Mucosa of stomach (tissue), 1 donor: Measurements from ENCODE around the gene PPP3CA.

ENCODE experiments used
- H3K27me3 ChIP-seq: one replicate; pipeline ENCODE4 v1.7.0; 2013; ENCODE audit warnings: mild to moderate bottlenecking, low read length; ENCODE audit not compliant: control insufficient read depth, insufficient read depth
- H3K36me3 ChIP-seq: one replicate; pipeline ENCODE4 v1.7.0; 2013; ENCODE audit warnings: low read length; ENCODE audit not compliant: control insufficient read depth, insufficient read depth
- H3K4me1 ChIP-seq: one replicate; pipeline ENCODE4 v1.7.0; 2013; ENCODE audit warnings: mild to moderate bottlenecking, low read length; ENCODE audit not compliant: control insufficient read depth, insufficient read depth
- H3K4me3 ChIP-seq: one replicate; pipeline ENCODE4 v1.7.0; 2013; ENCODE audit warnings: low read length
- H3K9ac ChIP-seq: one replicate; pipeline ENCODE4 v1.7.0; 2013; ENCODE audit warnings: mild to moderate bottlenecking, low read length, moderate library complexity
- H3K9me3 ChIP-seq: one replicate; pipeline ENCODE4 v1.7.0; 2013; ENCODE audit warnings: mild to moderate bottlenecking, low read length, moderate library complexity; ENCODE audit not compliant: control insufficient read depth
- donor health status: Pancreatic carcinoma.

PPP3CA gene

GRCh38 chr4:101264512-101264911, 82.8 kb downstream of the PPP3CA start:
- H3K9ac ChIP-seq = no peak overlapping the region
- no peaks in the 10 kb centered on the region for H3K27me3 ChIP-seq
- no peaks in the 10 kb centered on the region for H3K36me3 ChIP-seq
- H3K4me1 ChIP-seq = peaks cover 16% of the 10 kb centered on the region
- no peak overlapping the region for H3K4me3 ChIP-seq
- H3K9me3 ChIP-seq = no peaks in the 10 kb centered on the region

GRCh38 chr4:101262683-101263082, 84.6 kb downstream of the PPP3CA start:
- Histone ChIP-seq H3K9ac (no peak overlapping the region), H3K4me3 (no peak overlapping the region), H3K9me3 (no peaks in the 10 kb centered on the region), H3K27me3 (no peaks in the 10 kb centered on the region), H3K4me1 (peaks cover 24% of the 10 kb centered on the region), H3K36me3 (no peaks in the 10 kb centered on the region)

GRCh38 chr4:101259876-101260275, 87.5 kb downstream of the PPP3CA start:
- H3K4me1 ChIP-seq = peaks cover 29% of the 10 kb centered on the region
- H3K27me3 ChIP-seq = no peaks in the 10 kb centered on the region

GRCh38 chr4:101258883-101259282, 88.4 kb downstream of the PPP3CA start:
- H3K9me3 ChIP-seq = no peaks in the 10 kb centered on the region
- peaks cover 29% of the 10 kb centered on the region for H3K4me1 ChIP-seq
- H3K36me3 ChIP-seq = no peaks in the 10 kb centered on the region
- H3K27me3 ChIP-seq = no peaks in the 10 kb centered on the region
- H3K4me3 ChIP-seq = no peak overlapping the region
- H3K9ac ChIP-seq = no peak overlapping the region

More at GRCh38 chr4:101259876-101260275, 87.5 kb downstream of the PPP3CA start:
- no peaks in the 10 kb centered on the region for H3K9me3 ChIP-seq
- H3K9ac ChIP-seq = no peak overlapping the region
- H3K4me3 ChIP-seq = no peak overlapping the region
- no peaks in the 10 kb centered on the region for H3K36me3 ChIP-seq

- Histone ChIP-seq H3K36me3 (no peaks in the 10 kb centered on the region), H3K4me1 (peaks cover 27% of the 10 kb centered on the region), H3K4me3 (no peak overlapping the region), H3K9ac (no peak overlapping the region), H3K9me3 (no peaks in the 10 kb centered on the region), H3K27me3 (no peaks in the 10 kb centered on the region)
Measured at GRCh38 chr4:101256222-101256621, 91.1 kb downstream of the PPP3CA start.

GRCh38 chr4:101254776-101255175, 92.5 kb downstream of the PPP3CA start:
- Histone ChIP-seq H3K4me1 (peaks cover 27% of the 10 kb centered on the region), H3K27me3 (no peaks in the 10 kb centered on the region), H3K9ac (no peak overlapping the region), H3K36me3 (no peaks in the 10 kb centered on the region), H3K9me3 (no peaks in the 10 kb centered on the region), H3K4me3 (no peak overlapping the region)

- Histone ChIP-seq H3K9ac (no peak overlapping the region), H3K9me3 (no peaks in the 10 kb centered on the region), H3K4me1 (peaks cover 19% of the 10 kb centered on the region), H3K4me3 (no peak overlapping the region), H3K36me3 (no peaks in the 10 kb centered on the region), H3K27me3 (no peaks in the 10 kb centered on the region)
Measured at GRCh38 chr4:101253121-101253520, 94.2 kb downstream of the PPP3CA start.

GRCh38 chr4:101252721-101253120, 94.6 kb downstream of the PPP3CA start:
- Histone ChIP-seq H3K9me3 (no peaks in the 10 kb centered on the region), H3K9ac (no peak overlapping the region), H3K27me3 (no peaks in the 10 kb centered on the region), H3K4me3 (no peak overlapping the region), H3K36me3 (no peaks in the 10 kb centered on the region), H3K4me1 (peaks cover 18% of the 10 kb centered on the region)

GRCh38 chr4:101251261-101251660, 96.1 kb downstream of the PPP3CA start:
- H3K9ac ChIP-seq = no peak overlapping the region
- H3K27me3 ChIP-seq = no peaks in the 10 kb centered on the region
- H3K4me1 ChIP-seq = peaks cover 14% of the 10 kb centered on the region

GRCh38 chr4:101244349-101244748, 103.0 kb downstream of the PPP3CA start:
- no peaks in the 10 kb centered on the region for H3K27me3 ChIP-seq
- H3K9ac ChIP-seq = no peak overlapping the region
- H3K4me3 ChIP-seq = no peak overlapping the region
- no peaks in the 10 kb centered on the region for H3K4me1 ChIP-seq
- H3K36me3 ChIP-seq = no peaks in the 10 kb centered on the region
- H3K9me3 ChIP-seq = no peaks in the 10 kb centered on the region

More at GRCh38 chr4:101251261-101251660, 96.1 kb downstream of the PPP3CA start:
- Histone ChIP-seq H3K9me3 (no peaks in the 10 kb centered on the region), H3K36me3 (no peaks in the 10 kb centered on the region), H3K4me3 (no peak overlapping the region)

- Histone ChIP-seq H3K27me3 (no peaks in the 10 kb centered on the region), H3K4me1 (peaks cover 6% of the 10 kb centered on the region), H3K9me3 (no peaks in the 10 kb centered on the region), H3K4me3 (no peak overlapping the region), H3K9ac (no peak overlapping the region), H3K36me3 (no peaks in the 10 kb centered on the region)
Measured at GRCh38 chr4:101242441-101242840, 104.9 kb downstream of the PPP3CA start.

GRCh38 chr4:101240099-101240498, 107.2 kb downstream of the PPP3CA start:
- Histone ChIP-seq H3K9me3 (no peaks in the 10 kb centered on the region), H3K4me1 (peaks cover 17% of the 10 kb centered on the region), H3K4me3 (no peak overlapping the region), H3K9ac (no peak overlapping the region), H3K27me3 (no peaks in the 10 kb centered on the region), H3K36me3 (no peaks in the 10 kb centered on the region)

GRCh38 chr4:101239665-101240064, 107.7 kb downstream of the PPP3CA start:
- Histone ChIP-seq H3K27me3 (no peaks in the 10 kb centered on the region), H3K9me3 (no peaks in the 10 kb centered on the region), H3K9ac (no peak overlapping the region), H3K4me3 (no peak overlapping the region), H3K4me1 (peaks cover 17% of the 10 kb centered on the region), H3K36me3 (no peaks in the 10 kb centered on the region)
